Measurements from ENCODE around the gene TCHP.
"Not testable (repeated sequence)": the region's sequence is repeated elsewhere in the genome, so short reads cannot be mapped to it uniquely, and the experiment has no call there.

The TCHP gene

DNA sequence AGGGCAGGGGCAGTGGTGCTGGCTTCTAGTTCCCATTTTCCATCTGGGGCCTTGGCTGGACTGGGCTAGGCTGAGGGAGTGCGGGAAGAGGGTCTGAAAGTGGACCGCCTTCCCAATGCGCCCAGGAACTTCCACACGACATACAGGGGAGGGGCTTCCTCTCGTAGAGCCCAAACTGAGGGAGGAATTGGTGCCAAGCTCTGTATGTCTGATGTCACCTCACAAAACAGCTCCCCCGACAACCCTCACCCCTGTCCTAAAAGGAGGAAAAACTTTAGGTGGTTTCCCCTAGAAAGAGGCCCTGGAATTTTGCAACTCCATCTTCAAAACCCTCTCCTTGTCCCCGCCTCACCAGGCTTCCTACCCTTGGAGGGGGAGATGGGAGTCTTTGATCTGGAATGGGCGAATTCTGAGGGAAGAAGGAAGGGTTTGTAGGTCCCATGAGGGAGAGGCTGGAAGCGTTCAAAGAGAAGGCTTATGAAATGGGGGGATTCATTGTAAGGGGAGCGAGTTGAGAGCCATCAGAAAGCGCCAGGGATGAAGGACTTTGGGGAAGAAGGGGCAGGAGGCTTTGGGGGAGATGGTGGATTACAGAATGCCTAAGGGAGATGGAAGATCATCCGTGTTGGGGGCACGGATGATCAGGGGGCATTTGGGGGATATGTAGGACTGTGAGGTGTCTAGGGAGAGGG, 20.6 kb upstream of the TCHP start:
- peak; percentile 39 for DNase-seq (ENCODE audit: low spot score)

DNA sequence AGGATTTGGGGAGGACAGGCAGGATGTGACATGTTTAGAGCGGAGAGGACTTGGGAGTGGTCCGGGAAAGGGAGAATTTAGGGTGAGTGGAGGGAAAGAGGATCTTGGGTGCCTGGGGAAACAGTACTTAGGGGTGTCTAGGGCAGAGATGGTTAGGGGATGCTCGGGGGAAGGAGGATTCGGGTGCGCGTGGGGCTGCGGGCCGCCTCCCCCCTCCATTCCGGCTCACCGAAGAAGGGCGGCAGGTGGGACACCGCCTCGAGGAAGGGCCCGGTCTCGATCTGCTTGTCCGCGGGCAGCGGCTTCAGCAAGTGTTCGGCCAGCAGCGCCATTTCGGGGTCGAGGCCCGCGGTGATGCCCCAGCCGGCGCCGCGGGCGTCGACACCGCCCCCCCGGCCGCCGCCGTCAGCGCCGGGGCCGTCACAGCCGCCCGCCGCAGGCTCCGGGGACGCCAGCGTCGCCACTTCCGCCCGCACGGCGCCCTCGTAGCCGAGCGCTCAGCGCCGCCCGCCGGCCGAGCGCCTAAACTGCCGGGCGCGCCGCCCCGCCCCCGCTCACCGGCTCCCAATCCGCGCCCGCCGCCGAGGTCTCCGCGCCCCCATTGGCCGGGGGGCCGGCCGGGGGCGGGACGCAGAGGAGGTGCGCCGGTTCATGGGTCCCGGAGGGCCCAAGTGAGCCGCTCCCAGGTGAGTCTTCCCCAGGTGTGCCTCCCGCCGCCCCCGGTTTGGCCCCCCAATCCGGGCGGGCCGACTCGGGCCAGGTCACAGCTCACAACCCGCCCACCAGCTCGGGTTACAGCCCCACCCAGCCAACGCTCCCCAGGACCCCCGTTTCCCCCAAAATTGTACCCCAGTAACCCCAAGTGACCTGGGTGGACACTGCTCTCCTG, 19.8 kb upstream of the TCHP start, which contains the start of gene GLTP:
Gene GLTP, minus strand, starts transcription at position 499 of the 889 bp plus-strand sequence. Its CDS starts 167 bp downstream, at position 332.
- DNase-seq (ENCODE audit: low spot score), result peak; percentile 98

DNA sequence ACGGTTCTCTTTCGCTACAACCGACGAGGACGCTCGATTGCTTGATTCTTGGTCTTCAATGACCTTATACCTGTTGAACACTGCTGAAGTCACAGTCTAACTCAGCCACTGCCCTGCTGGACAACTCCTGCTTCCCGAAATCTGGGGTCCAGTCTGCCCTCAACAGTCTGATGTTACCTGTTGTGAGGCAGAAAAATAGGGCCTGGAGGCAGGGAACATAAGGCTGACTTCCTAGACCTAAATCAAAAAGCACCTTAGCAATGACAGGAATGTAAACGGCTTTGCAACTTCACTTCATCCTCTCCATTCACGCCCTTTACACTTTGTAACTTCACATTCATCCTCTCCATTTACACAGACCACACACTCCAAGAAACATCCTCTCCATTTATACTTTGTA, 19.1 kb upstream of the TCHP start:
- DNase-seq (ENCODE audit: low spot score), result no peak

DNA sequence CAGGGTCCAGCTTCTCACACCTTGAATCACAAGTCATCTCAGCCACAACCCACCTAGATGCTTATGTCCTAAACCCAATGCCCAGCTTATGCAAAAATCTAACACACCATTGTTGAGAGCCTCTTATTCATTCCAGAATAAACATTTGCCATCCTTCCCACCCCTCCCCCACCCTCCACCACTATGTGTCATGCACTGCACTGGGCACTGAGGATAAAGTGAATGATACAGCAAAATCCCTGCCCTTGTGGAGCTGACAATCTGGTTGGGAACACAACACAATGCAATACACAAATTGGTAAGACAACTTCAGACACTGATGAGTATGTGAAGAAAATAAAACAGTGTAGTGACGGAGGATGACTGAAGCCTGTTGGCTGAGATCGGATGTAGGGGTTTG, 18.3 kb upstream of the TCHP start:
- no peak for DNase-seq (ENCODE audit: low spot score)

DNA sequence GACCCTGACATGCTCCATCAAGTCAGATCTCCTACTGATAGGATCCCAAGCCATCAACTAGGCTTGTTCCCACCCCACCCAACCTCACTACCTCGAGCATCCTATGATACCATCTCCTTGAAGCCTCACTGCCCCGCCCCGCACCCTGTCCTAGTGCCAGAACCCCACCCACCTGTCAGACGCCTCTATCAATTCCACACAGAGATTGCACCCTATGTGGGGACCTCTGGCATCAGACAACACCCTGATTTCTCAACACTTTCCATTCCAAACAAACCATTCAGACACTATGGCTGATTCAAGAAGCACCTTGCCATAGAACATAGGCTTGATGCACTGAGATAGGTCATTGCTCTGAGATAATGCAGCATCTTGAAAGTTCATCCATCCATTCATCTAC, 16.6 kb upstream of the TCHP start:
- no peak for DNase-seq (ENCODE audit: low spot score)

DNA sequence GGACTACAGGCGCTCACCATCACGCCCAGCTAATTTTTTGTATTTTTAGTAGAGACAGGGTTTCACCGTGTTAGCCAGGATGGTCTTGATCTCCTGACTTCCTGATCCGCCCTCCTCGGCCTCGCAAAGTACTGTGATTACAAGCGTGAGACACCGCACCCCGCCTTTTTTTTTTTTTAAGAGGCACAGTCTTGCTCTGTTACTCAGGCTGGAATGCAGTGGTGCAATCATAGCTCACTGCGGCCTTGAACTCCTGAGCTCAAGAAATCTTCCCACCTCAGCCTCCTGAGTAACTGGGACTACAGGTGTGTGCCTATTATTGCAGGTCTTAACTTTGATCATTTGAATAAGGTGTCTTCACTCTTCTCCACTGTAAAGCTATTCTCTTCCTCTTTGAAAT, 14.5 kb upstream of the TCHP start:
- DNase-seq (ENCODE audit: low spot score), result no peak

DNA sequence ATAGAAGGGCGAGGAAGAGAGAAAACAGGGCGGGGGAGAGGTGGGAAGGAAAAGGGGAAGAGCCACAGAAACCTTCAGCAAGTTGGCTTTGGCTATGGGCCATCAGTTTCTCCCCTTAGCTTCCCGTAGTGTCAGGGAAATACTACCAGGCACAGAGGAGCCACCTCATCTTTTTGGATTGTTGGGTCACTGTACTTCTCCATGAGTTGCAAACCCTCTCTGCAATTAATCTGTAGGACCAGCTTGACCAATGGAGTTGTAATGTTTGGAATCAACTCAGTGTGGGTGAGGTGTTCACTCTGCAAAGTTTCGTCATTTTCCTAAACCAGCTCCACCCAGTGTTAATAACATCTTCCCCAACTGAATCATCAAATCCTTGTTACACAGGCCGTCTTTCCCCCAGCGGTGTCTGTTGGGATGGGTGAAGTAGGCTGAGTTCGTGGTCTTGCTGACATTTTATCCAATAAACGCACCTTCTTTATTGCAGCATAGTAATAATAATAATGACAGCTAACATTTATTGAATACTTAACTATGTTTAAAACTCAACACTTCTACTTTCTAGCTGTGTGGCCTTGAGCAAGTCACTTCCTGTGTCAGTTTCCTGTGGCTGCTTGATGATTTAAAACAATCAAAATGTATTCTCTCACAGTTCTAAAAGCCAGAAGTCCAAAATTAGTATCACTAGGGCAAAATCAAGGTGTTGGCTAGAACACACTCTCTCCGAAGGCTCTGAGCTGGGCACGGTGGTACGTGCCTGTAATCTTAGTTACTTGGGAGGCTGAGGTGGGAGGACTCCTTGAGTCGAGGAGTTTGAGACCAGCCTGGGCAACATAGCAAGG, 11.7 kb upstream of the TCHP start:
- peak; percentile 88 for DNase-seq (ENCODE audit: low spot score)

DNA sequence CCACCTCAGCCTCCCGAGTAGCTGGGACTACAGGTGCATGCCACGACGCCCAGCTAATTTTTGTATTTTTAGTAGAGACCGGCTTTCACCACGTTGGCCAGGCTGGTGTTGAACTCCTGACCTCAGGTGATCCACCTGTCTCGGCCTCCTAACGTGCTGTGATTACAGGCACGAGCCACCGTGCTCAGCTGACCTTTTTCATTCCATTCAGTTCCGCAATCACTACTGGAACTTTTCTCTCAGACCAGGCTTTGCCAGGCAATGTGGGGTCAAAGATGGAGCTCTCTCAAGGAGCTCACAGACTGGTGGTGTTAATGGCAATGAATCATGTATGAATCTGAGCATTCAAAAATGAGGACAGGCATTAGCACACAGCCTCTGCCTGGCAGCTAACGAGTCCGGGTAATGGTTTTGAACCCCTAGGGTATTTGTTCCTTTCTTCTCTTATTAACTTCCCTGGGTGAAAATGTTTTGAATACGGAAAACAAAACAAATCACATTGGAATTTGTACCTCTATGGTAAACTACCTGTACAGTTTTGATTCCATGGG, 9.4 kb upstream of the TCHP start:
- no peak for DNase-seq (ENCODE audit: low spot score)

DNA sequence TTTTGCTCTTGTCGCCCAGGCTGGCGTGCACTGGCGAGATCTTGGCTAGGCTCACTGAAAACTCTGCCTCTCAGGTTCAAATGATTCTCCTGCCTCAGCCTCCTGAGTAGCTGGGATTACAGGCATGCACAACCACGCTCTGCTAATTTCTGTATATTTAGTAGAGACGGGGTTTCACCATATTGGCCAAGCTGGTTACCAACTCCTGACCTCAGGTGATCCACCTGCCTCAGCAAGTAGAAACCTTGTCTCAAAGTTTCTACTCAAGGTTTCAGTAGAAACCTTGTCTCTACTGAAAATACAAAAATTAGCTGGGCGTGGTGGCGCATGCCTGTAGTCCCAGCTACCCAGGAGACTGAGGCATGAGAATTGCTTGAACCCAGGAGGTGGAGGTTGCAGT, 8.3 kb upstream of the TCHP start:
- not testable (repeated sequence) for DNase-seq (ENCODE audit: low spot score)

DNA sequence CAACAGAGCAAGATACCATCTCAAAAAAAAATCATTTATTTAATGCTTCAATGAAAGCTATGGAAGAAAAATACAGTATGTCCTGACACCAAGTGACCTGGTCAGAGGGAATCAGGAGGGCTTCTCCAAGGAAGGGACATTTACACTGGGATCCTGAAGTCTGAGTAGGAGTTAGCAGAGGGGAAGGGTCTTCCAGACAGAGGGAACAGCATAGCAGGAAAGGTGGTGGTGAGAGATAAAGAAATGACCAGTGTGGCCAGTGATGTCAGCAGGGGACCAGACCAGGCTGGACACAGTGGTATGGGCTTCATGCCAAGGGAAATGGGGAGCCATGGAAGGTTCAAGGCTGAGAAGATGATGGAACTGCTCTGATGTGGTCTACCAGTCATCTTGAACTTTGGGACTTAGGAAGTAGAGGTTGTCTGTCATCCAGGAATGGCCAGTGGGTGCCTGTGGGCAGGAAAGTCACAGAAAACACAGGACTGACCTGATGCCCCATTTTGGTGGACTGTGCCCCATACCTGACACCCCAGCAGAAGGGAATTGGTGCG, 7.8 kb upstream of the TCHP start:
- no peak for DNase-seq (ENCODE audit: low spot score)

DNA sequence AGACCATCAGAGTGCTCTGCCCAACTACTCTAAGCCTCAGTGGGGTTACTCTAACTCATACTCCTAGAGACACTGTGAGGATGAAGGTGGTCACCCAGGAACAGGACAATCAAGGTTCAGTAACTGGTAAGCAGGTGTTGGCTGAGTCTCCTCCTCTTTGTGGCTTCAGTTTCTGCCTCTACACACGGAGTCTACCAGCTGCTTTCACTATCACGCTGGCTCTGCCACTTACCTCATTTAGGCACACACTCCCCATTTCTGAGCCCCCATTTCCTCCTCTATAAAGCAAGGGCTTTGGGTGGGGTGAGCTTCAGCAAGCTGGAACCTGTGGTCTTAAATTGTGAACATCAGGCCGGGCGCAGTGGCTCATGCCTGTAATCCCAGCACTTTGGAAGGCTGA, 7.3 kb upstream of the TCHP start:
- DNase-seq (ENCODE audit: low spot score), result no peak

DNA sequence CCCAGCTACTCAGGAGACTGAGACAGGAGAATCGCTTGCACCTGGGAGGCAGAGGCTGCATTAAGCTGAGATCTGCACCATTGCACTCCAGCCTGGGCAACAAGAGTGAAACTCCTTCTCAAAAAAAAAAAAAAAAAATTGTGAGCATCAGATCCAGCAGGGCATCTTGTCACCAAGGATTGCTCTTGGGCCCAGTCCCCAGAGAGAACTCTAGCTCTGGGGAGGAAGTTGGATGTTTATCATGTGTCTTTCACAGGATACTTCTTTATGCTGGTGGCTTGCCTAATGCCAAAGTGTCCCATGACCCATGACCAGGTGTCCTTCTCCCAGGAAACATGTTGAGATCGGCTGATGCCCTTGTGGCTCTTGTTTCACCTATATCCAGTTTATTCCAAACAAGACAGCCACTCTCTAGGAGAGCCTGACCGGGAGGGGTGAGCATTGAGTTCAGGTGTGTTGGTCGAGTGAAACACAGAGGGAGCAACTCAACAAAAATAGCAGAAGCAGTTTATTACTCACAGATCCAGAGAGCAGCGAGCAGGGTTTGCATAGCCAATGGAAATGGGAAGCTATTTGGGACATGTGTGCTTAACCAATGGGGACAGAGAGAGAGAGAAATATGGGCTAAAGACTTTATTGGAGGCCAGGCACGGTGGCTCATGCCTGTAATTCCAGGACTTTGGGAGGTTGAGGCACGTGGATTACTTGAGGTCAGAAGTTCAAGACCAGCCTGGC, 6.6 kb upstream of the TCHP start:
- no peak for DNase-seq (ENCODE audit: low spot score)

DNA sequence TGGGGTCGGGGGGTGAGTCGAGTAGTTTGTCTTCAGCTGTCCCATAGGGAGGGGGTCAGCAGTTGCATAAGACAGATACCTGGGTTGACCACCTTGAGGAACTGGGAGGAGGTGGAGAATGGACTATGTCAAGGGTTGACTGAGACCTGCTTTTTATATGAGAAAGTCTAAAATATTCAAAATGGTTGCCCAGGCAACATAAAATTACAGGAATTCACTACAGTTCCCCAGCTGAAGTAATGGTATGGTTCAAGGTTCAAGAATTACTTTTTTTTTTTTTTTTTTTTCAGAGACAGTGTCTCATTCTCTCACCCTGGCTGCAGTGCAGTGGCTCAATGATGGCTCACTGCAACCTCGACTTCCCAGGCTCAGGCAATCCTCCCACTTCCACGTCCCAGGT, 5.1 kb upstream of the TCHP start:
- no peak for DNase-seq (ENCODE audit: low spot score)

DNA sequence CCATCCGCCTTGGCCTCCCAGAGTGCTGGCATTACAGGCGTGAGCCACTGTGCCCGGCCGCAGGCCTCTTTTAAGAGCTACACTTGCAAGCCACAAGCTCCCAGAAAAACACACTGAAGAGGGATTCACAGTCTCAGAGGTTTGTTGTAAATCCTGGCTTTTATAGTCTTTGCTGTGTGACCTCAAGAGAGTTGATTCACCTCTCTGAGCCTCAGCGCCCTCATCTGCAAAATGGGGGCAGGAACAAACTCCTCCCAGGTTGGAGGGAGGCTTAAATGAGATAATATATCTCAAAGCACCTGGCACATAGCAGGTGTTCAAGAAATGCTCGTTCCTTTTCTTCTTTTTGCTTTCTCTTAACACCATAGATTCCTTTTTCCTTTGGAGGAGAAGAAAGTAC, 3.9 kb upstream of the TCHP start:
- DNase-seq (ENCODE audit: low spot score), result no peak

DNA sequence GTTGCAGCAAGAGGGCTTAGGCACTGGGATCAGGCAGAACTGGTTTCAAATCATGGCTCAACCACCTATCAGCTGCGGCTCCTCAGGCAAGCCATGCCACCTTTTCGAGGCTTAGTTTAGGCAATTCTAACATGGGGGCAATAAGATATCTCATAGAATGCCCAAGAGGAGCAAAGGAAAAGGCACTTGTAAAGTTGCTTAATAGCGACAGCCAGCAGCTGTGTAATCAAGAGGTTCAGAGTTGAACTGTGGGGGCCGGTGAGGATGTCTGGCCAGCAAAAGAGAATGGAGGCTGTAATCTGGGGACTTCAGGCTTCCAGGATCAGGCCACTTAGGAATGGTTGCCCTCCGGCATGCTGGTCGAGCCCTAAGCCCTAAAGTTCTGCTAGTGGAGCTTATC, 3.0 kb upstream of the TCHP start:
- no peak for DNase-seq (ENCODE audit: low spot score)

DNA sequence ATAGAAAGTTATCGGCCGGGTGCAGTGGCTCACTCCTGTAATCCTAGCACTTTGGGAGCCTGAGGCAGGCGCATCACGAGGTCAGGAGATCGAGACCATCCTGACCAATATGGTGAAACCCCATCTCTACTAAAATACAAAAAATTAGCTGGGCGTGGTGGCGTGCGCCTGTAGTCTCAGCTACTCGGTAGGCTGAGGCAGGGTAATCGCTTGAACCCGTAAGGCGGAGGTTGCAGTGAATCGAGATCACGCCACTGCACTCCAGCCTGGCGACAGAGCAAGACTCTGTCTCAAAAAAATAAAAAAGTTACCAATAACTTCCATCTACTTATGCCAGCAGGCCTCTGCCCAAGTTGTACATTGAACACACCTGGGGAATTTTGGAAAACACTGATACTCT, 729 bp upstream of the TCHP start:
- DNase-seq (ENCODE audit: low spot score), result not testable (repeated sequence)

DNA sequence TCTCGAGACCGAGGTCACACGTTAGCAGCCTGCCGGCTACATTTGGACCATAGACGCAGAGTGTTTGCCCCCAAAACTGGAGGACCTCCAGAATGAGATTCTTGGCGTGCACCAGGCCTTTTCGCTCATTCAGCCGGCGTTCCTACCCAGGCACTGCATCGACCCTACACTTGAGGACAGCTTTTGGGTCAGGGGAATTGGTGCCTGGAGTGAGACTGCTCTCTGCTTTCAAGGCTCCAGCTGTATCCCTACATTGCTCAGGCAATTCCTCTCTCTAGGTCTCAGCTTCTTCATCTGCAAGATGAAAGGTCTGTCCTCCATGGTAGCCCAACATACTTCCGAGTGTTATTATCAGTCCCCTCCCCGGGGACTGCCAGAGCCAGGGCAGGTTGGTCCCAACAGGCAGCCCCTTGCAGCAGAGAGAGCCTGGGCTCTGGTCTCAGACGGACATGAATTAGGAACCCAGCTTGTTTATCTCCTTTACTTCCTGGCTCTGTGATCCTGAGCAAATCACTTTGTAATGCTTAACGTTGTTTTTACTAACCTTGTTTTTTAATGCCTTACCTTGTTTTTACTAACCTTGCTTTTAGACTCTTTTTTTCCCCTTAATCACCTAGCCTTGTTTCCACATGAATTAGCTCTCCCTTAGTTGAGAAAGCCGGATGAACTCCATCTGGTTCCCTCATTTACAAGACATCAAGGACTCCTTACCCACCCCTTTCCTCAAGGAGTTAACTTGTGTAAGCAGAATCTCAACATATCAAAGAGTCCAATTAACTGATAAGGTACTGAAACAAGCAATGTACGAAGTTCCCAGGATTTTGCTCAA, 892 bp downstream of the TCHP start:
- DNase-seq (ENCODE audit: low spot score), result peak; percentile 42

DNA sequence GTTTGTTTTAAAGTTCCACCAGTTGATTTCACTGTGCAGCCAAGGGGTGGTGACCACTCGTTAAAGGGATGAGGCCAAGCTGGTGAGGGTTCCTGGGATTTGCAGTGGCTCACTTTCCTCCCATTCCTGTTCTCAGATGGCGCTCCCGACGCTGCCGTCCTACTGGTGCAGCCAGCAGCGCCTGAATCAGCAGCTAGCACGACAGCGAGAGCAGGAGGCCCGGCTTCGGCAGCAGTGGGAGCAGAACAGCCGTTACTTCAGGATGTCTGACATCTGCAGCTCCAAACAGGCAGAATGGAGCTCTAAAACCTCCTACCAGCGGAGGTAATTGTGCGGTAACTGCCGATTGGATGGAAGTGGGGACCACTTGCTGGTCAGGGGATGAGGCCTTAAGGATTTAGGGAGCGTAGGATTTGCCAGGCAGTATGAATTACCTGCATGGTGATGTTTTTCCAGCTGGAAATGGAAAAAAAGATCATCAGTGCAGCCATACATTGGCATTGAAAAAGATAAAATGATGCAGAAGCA, 2.9 kb downstream of the TCHP start:
- no peak for DNase-seq (ENCODE audit: low spot score)

DNA sequence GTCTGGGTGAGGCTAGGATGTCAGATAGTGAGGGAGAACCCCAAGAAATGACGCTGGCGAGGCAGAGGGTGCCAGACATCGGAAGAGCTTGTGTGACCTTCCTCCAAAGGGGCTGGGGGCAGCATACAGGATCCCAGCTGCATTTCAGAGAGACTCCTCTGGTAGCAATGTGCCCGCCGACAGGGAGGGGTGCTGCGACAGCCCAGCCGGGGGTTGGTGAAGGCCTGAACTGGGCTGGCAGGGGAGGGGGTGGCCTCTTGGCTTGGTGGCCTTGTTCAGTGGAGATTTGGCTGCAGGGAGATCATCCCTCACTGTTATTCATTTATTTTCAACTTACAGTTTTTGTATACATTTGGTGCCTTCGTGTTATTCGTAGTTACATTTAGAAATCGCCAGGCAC, 5.2 kb downstream of the TCHP start:
- DNase-seq (ENCODE audit: low spot score), result no peak
